Ishikawa (cell line): ENCODE data around the gene APOBEC3C.

Source experiments
- CEBPB ChIP-seq: IDR thresholded peaks from 2 replicates; pipeline ENCODE4 v1.6.1; 2012
- CREB1 ChIP-seq: IDR thresholded peaks from 2 replicates; pipeline ENCODE4 v1.6.1; 2012; ENCODE audit warnings: low read depth
- EGR1 ChIP-seq: IDR thresholded peaks from 2 replicates; pipeline ENCODE4 v1.6.1; 2012
- EP300 ChIP-seq: IDR thresholded peaks from 2 replicates; pipeline ENCODE4 v1.6.1; 2012; ENCODE audit warnings: borderline replicate concordance
- FOXM1 ChIP-seq: IDR thresholded peaks from 2 replicates; pipeline ENCODE4 v1.6.1; 2012; ENCODE audit warnings: low read depth, borderline replicate concordance
- NFIC ChIP-seq: IDR thresholded peaks from 2 replicates; pipeline ENCODE4 v1.6.1; 2012
- RAD21 ChIP-seq: IDR thresholded peaks from 2 replicates; pipeline ENCODE4 v1.6.1; 2012; ENCODE audit warnings: low read depth
- TAF1 ChIP-seq: IDR thresholded peaks from 2 replicates; pipeline ENCODE4 v1.6.1; 2012; ENCODE audit warnings: low read depth, mild to moderate bottlenecking
- TCF12 ChIP-seq: IDR thresholded peaks from 2 replicates; pipeline ENCODE4 v1.6.1; 2012; ENCODE audit warnings: low read depth
- TEAD4 ChIP-seq: IDR thresholded peaks from 2 replicates; pipeline ENCODE4 v1.6.1; 2012
- YY1 ChIP-seq: IDR thresholded peaks from 2 replicates; pipeline ENCODE4 v1.6.1; 2012; ENCODE audit warnings: low read depth
- ZBTB7A ChIP-seq: IDR thresholded peaks from 2 replicates; pipeline ENCODE4 v1.6.1; 2012; ENCODE audit warnings: low read depth
- TF ChIP-seq, protein P1 (sequence below): IDR thresholded peaks from 2 replicates; pipeline ENCODE4 v1.6.1; 2012
- TF ChIP-seq, protein P2 (sequence below): IDR thresholded peaks from 2 replicates; pipeline ENCODE4 v1.6.1; 2012; ENCODE audit warnings: low read depth, mild to moderate bottlenecking
- TF ChIP-seq, protein P3 (sequence below): IDR thresholded peaks from 2 replicates; pipeline ENCODE4 v1.6.1; 2012

APOBEC3C gene

DNA sequence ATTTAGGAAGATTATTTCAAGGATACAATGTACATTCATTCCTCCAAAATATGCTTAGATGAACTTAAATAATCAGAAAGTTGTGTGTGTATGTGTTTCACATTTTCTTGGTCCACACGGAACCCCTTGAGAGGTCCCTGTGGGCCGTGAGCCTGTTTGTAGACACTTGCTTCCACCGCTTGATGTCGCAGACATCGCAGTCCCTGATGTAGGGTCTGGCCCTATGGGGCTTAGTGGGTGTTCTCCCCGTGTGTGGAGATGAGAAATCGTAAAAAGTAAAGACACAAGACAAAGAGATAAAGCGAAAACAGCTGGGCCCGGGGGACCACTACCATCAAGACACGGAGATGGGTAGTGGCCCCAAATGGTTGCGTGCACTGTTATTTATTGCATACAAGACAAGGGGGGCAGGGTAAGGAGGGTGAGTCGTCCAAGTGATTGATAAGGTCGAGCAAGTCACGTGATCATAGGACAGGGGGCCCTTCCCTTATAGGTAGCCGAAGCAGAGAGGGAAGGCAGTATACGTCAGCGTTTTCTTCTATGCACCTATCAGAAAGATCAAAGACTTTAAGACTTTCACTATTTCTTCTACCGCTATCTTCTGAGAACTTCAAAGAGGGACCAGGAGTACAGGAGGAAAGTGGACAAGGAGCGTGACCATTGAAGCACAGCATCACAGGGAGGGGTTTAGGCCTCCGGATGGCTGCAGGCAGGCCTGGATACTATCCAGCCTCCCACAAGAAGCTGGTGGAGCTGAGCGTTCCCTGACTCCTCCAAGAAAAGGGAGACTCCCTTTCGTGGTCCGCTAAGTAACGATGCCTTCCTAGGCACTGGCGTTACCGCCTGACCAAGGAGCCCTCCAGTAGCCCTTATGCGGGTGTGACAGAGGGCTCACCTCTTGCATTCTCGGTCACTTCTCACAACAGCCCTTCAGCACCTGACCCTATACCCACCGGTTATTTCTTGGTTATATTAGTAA lies 1.2 kb upstream of the APOBEC3C start:
- TF ChIP-seq CREB1 (no peak), RAD21 (no peak), TCF12 (no peak), EP300 (no peak), FOXM1 (no peak), NFIC (no peak), EGR1 (no peak), TAF1 (no peak), CEBPB (no peak), YY1 (no peak), ZBTB7A (no peak), TEAD4 (no peak)
- TF ChIP-seq, protein P1, sequence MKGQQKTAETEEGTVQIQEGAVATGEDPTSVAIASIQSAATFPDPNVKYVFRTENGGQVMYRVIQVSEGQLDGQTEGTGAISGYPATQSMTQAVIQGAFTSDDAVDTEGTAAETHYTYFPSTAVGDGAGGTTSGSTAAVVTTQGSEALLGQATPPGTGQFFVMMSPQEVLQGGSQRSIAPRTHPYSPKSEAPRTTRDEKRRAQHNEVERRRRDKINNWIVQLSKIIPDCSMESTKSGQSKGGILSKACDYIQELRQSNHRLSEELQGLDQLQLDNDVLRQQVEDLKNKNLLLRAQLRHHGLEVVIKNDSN, result no peak
- TF ChIP-seq, protein P2, sequence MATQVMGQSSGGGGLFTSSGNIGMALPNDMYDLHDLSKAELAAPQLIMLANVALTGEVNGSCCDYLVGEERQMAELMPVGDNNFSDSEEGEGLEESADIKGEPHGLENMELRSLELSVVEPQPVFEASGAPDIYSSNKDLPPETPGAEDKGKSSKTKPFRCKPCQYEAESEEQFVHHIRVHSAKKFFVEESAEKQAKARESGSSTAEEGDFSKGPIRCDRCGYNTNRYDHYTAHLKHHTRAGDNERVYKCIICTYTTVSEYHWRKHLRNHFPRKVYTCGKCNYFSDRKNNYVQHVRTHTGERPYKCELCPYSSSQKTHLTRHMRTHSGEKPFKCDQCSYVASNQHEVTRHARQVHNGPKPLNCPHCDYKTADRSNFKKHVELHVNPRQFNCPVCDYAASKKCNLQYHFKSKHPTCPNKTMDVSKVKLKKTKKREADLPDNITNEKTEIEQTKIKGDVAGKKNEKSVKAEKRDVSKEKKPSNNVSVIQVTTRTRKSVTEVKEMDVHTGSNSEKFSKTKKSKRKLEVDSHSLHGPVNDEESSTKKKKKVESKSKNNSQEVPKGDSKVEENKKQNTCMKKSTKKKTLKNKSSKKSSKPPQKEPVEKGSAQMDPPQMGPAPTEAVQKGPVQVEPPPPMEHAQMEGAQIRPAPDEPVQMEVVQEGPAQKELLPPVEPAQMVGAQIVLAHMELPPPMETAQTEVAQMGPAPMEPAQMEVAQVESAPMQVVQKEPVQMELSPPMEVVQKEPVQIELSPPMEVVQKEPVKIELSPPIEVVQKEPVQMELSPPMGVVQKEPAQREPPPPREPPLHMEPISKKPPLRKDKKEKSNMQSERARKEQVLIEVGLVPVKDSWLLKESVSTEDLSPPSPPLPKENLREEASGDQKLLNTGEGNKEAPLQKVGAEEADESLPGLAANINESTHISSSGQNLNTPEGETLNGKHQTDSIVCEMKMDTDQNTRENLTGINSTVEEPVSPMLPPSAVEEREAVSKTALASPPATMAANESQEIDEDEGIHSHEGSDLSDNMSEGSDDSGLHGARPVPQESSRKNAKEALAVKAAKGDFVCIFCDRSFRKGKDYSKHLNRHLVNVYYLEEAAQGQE, result no peak
- TF ChIP-seq, protein P3, sequence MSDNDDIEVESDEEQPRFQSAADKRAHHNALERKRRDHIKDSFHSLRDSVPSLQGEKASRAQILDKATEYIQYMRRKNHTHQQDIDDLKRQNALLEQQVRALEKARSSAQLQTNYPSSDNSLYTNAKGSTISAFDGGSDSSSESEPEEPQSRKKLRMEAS, result no peak

DNA sequence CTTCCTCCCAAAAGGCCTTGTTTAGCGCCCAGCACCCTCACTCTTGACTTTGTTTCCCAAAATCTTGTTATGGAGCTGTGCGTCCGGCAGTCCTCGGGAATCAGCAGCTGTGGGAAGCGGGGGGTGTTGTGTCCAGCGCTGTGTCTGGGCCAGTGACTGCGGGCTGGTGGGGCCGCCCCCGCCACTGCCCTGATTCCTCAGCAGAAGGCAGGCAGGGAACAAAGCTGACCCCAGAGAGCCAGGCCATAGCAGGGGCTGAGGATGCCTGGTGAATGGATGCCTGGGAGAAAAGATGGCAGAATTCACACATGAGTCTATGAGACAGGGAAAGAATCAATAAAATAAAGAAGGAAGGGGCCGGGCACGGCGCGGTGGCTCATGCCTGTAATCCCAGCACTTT lies 2.5 kb downstream of the APOBEC3C start:
- no peak for TF ChIP-seq TAF1
- TF ChIP-seq, protein P1, result no peak
- TF ChIP-seq YY1, result no peak
- no peak for TF ChIP-seq CREB1
- no peak for TF ChIP-seq EGR1
- TF ChIP-seq, protein P2, result no peak
- no peak for TF ChIP-seq FOXM1
- TF ChIP-seq NFIC, result no peak
- no peak for TF ChIP-seq CEBPB

DNA sequence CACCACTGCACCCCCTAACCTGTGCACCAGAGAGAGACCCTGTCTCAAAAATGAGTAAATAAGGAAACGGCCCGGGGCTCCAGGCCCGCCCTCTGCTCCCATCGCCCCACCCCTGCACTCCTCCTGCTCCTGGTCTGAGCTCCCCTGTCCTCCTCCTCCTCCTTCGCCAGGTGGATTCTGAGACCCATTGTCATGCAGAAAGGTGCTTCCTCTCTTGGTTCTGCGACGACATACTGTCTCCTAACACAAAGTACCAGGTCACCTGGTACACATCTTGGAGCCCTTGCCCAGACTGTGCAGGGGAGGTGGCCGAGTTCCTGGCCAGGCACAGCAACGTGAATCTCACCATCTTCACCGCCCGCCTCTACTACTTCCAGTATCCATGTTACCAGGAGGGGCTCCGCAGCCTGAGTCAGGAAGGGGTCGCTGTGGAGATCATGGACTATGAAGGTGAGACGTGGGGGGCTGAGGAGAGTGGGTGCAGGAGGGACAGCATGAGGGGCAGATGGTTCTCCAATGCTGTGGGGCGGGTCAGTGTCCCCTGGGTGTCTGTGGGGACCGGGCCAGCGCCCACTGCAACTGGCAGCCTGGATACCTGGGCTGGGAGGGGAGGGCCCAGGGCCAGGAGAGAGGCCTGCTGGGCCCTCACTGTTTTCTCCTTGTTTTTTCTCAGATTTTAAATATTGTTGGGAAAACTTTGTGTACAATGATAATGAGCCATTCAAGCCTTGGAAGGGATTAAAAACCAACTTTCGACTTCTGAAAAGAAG lies 3.7 kb downstream of the APOBEC3C start:
- TF ChIP-seq EGR1, result no peak
- TF ChIP-seq EP300, result no peak
- TF ChIP-seq, protein P2, result no peak
- TF ChIP-seq, protein P3, result no peak
- TF ChIP-seq TCF12, result no peak
- TF ChIP-seq NFIC, result no peak
- TF ChIP-seq FOXM1, result no peak
- no peak for TF ChIP-seq TAF1
- no peak for TF ChIP-seq CREB1
- TF ChIP-seq RAD21, result no peak
- TF ChIP-seq CEBPB, result no peak
- no peak for TF ChIP-seq YY1
- TF ChIP-seq TEAD4, result no peak
- TF ChIP-seq, protein P1, result no peak
- TF ChIP-seq ZBTB7A, result no peak
